GM19043 (cell line): Measurements from ENCODE around the gene VPS33A.
"Not testable (repeated sequence)": the region's sequence is repeated elsewhere in the genome, so short reads cannot be mapped to it uniquely, and the experiment has no call there.

Experiments
- ATAC-seq: cut with Tn5 transposase; IDR thresholded peaks from one replicate; pipeline ENCODE4 v1.9.1; 2021; ENCODE audit warnings: low read depth; ENCODE audit not compliant: unreplicated experiment

Gene VPS33A

GRCh38 chr12:122206111-122206881 is 60.0 kb downstream of the VPS33A start:
- ATAC-seq = no peak

- ATAC-seq = no peak
Observed at GRCh38 chr12:122205053-122205925, 61.0 kb downstream of the VPS33A start.

DNA sequence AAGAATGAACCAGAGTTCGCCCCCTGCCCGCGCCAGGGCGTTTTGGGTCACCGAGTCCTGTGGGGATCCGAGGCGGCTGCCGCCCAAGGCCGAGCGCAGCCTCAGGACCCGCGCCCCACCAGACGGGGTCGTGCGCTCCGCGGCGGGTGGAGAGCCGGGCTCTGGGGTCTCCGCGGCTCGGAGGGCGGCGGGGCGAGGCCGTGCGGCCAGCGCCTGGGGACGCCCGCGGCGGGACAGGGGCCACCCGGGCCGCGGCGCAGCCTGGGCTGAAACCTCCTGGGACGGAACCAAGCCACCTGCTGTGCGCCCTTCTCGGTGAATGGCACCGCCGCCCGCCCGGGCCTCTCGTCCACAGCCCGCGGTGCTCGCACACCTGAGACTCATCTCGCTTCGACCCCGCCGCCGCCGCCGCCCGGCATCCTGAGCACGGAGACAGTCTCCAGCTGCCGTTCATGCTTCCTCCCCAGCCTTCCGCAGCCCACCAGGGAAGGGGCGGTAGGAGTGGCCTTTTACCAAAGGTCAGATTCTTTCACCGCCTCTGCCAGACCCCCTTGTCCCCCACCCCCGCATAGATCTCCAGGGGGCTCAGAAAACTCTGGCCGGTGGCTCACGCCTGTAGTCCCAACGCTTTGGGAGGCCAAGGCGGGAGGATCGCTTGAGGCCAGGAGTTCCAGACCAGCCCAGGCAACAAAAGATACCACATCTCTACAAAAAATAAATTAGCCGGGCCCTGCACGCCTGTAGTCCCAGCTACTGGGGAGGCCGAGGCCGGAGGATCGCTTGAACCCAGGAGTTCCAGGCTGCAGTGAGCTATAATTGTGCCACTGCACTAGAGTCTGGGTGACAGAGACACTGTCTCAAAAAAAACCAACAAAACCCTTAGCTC is 61.9 kb downstream of the VPS33A start:
- no peak for ATAC-seq

- no peak for ATAC-seq
Observed at GRCh38 chr12:122203301-122204166, 62.8 kb downstream of the VPS33A start, which contains the start of gene B3GNT4. TSS of gene B3GNT4 (plus strand) at chr12:122203709. CDS start at chr12:122204619, 910 bp downstream.

DNA sequence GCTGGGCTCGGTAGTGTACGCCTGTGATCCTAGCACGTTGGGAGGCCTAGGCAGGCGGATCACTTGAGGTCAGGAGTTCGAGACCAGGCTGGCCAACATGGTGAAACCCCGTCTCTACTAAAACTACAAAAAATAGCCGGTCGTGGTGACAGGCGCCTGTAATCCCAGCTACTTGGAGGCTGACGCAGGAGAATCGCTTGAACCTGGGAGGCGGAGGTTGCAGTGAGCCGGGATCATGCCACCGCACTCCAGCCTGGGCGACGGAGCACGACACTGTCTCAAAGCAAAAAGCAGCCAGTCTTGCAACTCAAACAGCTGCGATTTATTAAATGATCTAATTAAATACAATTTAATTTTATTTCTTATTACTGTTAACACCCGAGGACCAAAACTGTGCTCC is 63.5 kb downstream of the VPS33A start:
- ATAC-seq = not testable (repeated sequence)

DNA sequence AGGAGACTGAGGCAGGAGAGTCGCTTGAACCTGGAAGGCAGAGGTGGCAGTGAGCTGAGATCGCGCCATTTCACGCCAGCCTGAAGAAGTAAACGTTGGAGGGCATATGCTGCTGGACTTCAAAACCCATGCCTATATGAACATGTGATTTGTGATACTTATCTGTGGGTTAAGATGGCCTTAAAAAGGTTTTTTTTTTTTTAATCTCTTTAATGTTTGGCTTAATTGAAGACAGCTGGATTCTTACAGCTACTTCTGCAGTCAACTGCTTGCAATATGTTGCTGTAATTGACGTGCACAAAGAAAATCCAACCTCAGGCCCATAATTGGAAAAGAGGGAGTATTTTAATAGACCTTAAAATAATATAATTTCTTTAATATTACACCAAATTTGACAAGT is 64.3 kb downstream of the VPS33A start:
- ATAC-seq = no peak

DNA sequence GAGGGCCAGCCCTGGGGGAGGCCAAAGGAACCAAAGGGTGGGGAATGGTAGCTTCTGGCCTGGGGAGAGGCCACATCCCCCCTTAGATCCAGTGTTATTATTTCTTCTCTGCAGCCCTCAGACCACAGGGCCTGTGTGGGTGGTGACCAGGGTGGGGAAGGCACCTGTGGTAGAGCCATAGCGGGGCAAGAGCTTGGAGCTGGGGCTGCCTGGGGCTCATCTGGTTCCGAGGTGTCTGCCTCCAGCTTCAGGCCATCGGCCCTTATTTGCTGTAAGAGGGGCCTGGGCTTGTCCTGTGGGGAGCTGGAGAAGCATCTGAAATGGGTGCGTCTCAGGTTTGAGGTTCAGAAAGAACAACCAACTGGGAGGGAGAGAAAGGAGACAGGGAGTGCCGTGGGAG is 64.9 kb downstream of the VPS33A start:
- ATAC-seq = no peak

DNA sequence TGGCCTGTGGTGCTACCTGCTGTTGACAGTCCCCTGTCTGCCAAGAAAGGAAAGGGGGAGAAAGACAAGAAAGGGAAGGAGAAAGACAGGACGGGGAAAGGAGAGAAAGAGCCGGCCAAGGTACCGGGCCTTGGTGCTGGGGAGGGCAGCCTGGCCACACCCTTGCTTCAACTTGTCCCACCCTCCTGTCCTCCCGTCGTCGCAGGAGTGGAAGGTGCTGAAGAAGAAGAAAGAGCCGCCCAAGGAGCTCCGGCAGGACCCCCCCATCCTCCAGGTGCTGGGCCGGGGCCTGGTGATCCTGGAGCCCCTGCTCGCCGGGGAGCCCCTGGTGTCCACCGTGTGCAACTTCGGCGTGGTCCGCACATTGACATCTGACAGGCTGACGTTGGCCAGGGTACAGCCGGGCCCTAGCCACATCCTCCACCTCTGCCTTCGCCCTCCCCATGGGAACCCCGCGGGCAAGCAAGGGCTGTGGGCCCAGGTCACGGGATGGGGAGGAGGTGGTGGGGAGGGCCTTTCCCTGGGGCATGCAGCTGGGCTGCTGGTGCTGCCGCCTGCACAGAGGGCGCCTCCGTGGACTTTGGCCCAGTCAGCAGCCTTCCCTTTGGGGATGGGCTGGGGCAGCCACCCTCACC is 65.6 kb downstream of the VPS33A start:
- ATAC-seq = no peak

- no peak for ATAC-seq
Observed at GRCh38 chr12:122199484-122200355, 66.6 kb downstream of the VPS33A start.

DNA sequence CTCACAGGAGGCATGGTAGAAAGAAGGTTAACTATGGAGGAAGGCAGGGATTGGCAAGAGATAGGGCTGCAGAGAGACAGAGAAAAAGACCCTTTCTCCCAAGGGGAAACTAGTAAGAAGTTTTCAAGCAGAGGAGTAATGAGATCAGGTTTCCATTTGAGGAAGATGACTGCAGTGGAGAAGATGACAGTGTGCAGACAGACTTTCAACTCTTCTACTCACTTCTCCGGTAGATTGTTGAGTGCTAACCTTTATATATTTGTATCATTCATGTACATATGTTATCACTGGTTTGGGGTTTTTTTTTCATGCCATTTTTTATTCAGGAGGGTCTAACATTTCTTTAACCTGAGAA is 68.7 kb downstream of the VPS33A start:
- ATAC-seq = no peak

DNA sequence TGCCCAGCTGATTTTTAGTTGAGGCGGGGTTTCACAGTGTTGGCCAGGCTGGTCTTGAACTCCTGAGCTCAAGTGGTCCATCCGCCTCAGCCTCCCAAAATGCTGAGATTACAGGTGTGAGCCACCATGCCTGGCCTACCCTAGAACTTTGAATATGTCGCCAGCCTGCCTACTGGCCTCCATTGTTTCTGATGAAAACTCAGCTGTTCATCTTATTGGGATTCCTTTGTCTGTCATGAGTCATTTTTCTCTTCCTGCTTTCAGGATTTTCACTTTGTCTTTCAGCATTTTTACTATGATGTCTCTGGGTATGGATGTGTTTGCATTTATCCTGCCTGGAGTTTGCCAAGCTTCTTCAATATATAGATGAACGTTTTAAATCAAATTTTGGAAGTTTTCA is 70.9 kb downstream of the VPS33A start:
- ATAC-seq = no peak

DNA sequence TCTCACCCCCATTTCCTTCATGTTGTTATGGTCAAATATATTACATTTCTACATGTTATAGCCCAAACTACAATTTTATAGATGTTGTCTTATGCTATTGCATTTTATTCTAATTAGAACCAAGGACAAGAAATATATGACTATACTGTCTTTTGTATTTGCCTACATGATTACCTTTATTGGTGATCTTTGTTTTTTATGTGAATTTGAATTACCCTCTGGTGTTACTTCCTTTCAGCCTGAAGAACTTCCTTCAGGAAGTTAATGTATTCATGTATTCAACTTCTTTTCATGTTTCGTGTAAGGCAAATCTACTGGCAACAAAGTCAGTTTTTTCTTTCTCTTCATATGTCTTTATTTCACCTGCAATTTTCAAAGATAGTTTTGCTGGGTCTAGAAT is 71.5 kb downstream of the VPS33A start:
- ATAC-seq = no peak

GRCh38 chr12:122192441-122192840 is 73.9 kb downstream of the VPS33A start:
- no peak for ATAC-seq

DNA sequence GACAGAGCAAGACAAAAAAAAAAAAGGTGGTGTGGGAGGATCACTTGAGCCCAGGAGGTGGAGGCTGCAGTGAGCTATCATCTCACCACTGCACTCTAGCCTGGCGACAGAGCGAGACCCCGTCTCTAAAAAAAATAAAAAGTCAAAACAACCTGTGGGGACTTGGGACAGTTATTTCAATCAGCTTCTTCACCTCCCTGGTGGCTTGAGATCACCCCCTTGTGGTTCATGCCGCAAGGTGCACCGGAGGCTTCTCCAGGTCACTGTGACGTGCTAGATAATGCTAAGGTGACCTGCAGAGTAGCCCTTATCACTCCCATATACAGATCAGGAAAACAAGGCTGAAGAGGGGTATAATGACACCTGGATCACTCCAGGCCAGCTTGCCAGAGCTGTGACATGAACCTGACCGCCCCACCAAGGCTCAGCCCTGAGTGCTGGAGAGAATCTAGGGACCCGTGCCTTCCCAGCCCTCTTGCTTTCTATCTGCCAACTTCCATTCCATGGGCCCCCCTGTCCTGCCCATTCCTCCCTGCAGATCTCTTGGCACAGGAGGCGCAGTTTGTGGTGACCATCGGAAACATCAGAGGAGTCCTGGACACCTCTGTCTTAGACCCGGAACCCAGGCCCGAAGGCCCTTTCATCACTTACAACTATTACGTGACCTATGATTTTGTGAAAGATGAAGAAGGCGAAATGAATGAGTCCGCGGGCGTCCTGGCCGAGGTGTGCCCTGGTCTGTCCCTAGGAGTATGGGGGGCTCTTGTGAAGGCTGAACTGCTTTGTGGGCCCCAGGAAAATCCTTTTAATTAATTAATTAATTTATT is 75.2 kb downstream of the VPS33A start:
- no peak for ATAC-seq

- ATAC-seq = no peak
Observed at GRCh38 chr12:122189626-122190475, 76.4 kb downstream of the VPS33A start.

DNA sequence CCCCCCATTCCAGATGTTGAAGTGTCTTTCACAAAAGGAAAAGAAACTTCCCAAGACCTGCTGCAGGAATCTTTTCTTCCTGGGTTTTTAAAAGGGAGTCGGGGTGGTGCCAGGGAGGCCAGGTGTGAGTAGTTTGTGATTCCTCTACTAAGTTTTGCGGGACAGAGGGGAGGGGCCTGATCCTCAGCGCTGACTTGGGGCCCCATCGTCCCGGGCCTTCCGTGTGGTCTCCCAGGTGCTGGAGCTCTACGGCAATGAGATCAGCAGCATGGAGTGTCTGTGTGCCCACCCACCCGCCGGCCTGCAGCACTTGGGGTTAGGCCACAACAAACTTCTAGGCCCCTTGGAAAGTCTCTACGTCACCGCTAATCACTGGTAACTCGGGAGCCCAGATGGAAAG is 78.8 kb downstream of the VPS33A start:
- ATAC-seq = no peak
